HPDE6-E6E7 (cell line): Measurements from ENCODE around the gene DHX58.

Experiments
- DNase-seq: peaks from one replicate; pipeline ENCODE4 v3.0.0; 2011; ENCODE audit warnings: missing footprints; ENCODE audit errors: extremely low spot score

The DHX58 gene

GRCh38 chr17:42053731-42054500 lies 58.6 kb downstream of the DHX58 start:
- DNase-seq: no peak

DNA sequence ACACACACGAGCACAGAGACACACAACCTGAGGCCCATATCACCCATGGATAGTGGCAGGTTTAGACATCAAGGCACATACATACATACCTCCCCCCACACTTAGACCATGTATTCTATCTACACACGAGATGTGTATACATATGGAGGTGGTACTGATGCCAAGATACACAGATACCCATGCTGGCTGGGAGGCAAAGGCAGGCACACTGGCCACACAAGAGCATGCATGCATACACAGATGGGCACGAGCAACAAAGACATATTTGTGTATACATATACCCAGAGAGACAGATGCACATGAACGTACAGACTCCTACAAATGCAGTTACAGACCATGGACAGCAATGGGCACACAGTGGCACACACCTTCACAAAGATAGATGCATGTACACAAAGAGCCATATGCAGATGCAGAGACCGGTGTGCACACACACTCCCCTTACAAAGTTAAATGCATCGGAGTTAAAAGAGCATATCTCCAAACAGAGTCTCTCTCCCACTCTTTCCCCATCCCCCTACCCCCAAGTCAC lies 60.1 kb downstream of the DHX58 start:
- DNase-seq: no peak

GRCh38 chr17:42051645-42052044 lies 60.9 kb downstream of the DHX58 start:
- DNase-seq: no peak
